Muscle layer of duodenum (tissue), 2 donors: ENCODE data around the gene FBLIM1.

ENCODE experiments used
- H3K27ac ChIP-seq: one replicate; pipeline ENCODE4 v1.7.0; 2013; ENCODE audit warnings: mild to moderate bottlenecking, low read length
- H3K27me3 ChIP-seq: one replicate; pipeline ENCODE4 v1.7.0; 2013; ENCODE audit warnings: low read depth, mild to moderate bottlenecking, control low read depth, low read length
- H3K36me3 ChIP-seq, 2 donors: one replicate each; pipeline ENCODE4 v1.7.0; 2013; ENCODE audit warnings: low read length in 2 of 2, control low read depth in 1 of 2, mild to moderate bottlenecking in 1 of 2; ENCODE audit not compliant: insufficient read depth in 2 of 2, control insufficient read depth in 1 of 2
- H3K4me1 ChIP-seq, 2 donors: one replicate each; pipeline ENCODE4 v1.7.0; 2013; ENCODE audit warnings: low read length in 2 of 2, mild to moderate bottlenecking in 2 of 2, control low read depth in 1 of 2, moderate library complexity in 1 of 2; ENCODE audit not compliant: insufficient read depth in 2 of 2, control insufficient read depth in 1 of 2
- H3K4me3 ChIP-seq, 2 donors: one replicate each; pipeline ENCODE4 v1.7.0; 2013; ENCODE audit warnings: low read length in 2 of 2, low read depth in 1 of 2, mild to moderate bottlenecking in 1 of 2
- H3K9me3 ChIP-seq, 2 donors: one replicate each; pipeline ENCODE4 v1.7.0; 2013; ENCODE audit warnings: low read length in 2 of 2, control low read depth in 1 of 2, mild to moderate bottlenecking in 1 of 2; ENCODE audit not compliant: control insufficient read depth in 1 of 2
- donor health status: healthy.

The FBLIM1 gene

DNA sequence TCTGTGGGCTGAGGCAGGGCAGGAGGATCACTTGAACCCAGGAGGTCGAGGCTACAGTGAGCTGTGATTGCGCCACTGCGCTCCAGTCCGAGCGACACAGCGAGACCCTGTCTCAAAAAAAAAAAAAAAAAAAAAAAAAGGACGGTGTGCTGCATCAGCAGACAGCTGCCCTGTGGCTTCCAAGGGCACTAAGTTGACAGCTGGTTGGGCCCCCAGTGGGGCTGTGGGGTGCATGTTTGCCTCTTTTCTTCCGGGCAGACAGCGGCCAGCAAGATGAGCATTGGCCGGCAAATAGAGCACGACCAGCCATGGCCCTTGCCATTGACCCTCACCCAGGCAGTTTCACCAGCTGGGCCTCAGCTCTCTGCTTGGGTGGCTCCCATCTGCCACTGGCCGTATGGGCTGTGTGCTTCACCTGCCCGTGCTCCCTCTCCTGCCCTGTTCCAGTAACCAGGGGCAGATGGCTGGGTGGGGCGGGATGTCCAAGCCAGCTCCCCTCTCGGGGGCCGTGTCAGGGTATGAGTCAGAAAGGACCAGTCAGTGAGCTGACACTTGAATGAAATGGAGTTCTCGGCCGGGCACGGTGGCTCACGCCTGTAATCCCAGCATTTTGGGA lies 34.9 kb upstream of the FBLIM1 start:
- Histone ChIP-seq H3K9me3 (no peaks in the 10 kb centered on the region), H3K27me3 (no peaks in the 10 kb centered on the region), H3K4me1 (peaks cover 0 to 8% of the 10 kb centered on the region in 2 donors), H3K27ac (no peak overlapping the region), H3K36me3 (peaks cover 50 to 52% of the 10 kb centered on the region in 2 donors), H3K4me3 (no peak overlapping the region)

DNA sequence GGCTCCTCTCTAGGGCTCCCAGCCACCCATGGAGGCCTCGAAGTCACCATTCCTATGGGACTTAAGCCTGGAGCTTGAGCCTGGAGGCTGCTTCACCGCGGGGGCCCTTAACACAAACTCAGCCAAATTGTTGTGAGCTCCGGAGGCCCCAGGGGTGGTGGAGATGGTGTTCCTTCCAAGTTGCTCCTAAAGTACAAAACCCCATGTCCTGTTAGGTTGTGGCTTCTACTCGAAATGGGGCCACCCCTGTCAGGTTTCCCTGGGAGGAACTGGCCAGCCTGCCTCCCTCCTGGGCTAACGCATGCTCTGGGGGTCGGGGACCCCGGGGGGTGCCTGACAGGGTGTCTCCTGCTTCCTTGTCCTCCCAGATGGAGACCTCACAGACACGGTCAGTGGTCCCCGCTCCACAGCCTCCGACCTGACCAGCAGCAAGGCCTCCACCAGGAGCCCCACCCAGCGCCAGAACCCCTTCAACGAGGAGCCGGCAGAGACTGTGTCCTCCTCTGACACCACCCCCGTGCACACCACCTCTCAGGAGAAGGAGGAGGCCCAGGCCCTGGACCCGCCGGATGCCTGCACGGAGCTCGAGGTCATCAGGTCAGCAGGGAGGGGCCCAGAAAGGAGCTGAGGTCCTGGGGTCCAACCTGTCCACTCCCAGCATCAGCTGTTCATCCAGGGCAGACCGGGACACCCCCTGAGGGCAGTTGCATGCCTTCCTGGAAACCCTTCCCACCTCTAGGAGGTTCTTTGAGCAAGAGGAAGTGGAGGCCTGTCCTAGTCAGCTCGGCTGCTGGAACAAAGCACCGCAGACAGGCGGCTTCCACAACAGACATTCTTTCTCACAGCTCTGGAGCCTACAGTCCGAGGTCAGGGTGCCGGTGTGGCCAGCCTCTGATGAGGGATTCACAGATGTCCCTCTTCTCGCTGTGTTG lies 33.4 kb upstream of the FBLIM1 start:
- H3K9me3 ChIP-seq: no peaks in the 10 kb centered on the region
- peaks cover 50 to 66% of the 10 kb centered on the region in 2 donors for H3K36me3 ChIP-seq
- H3K4me3 ChIP-seq: no peak overlapping the region
- H3K27ac ChIP-seq: no peak overlapping the region
- peaks cover 0 to 8% of the 10 kb centered on the region in 2 donors for H3K4me1 ChIP-seq
- no peaks in the 10 kb centered on the region for H3K27me3 ChIP-seq

DNA sequence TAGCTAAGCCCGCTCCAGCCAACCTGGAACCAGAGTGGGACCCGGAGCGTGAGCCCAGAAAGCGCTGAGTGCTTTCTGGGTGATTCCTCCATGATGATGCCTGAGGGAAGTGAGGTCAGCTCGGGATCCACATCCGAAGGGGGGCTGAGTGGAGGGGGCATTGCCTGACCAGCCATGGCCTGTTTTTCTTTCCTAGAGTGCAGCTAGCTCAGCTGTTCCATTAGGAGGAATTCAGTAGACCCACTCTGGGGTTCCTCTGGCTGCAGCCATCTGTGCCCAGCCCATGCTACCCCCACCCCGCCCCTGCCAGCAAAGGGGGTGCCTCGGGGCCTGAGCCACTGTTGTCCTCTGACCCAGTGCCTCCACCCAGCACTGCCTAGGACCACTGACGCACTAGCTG lies 32.1 kb upstream of the FBLIM1 start:
- Histone ChIP-seq H3K4me3 (no peak overlapping the region), H3K27me3 (no peaks in the 10 kb centered on the region), H3K4me1 (peaks cover 0 to 8% of the 10 kb centered on the region in 2 donors), H3K9me3 (no peaks in the 10 kb centered on the region), H3K27ac (no peak overlapping the region), H3K36me3 (peaks cover 44 to 73% of the 10 kb centered on the region in 2 donors)

DNA sequence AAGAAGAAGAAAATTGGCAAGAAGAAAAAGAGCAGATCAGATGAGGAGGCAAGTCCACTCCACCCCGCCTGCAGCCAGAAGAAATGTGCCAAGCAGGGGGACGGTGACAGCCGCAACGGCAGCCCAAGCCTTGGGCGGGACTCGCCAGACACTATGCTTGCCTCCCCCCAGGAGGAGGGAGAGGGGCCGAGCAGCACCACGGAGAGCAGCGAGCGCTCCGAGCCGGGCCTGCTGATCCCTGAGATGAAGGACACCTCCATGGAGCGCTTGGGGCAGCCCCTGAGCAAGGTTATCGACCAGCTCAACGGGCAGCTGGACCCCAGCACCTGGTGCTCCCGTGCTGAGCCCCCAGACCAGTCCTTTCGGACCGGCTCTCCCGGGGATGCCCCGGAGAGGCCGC lies 31.6 kb upstream of the FBLIM1 start:
- no peak overlapping the region for H3K4me3 ChIP-seq
- no peaks in the 10 kb centered on the region for H3K9me3 ChIP-seq
- H3K36me3 ChIP-seq: peaks cover 49 to 75% of the 10 kb centered on the region in 2 donors
- no peaks in the 10 kb centered on the region for H3K27me3 ChIP-seq
- H3K27ac ChIP-seq: no peak overlapping the region
- peaks cover 0 to 8% of the 10 kb centered on the region in 2 donors for H3K4me1 ChIP-seq

DNA sequence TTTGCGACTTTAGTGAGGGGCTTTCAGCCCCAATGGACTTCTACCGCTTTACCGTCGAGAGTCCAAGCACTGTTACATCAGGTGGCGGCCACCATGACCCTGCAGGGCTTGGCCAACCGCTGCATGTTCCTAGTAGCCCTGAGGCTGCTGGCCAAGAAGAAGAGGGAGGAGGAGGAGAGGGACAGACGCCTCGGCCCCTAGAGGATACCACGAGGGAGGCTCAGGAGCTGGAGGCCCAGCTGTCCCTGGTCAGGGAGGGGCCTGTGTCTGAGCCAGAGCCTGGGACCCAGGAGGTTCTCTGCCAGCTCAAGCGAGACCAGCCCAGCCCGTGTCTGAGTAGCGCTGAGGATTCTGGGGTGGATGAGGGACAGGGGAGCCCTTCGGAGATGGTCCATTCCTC lies 31.2 kb upstream of the FBLIM1 start:
- Histone ChIP-seq H3K27me3 (no peaks in the 10 kb centered on the region), H3K9me3 (no peaks in the 10 kb centered on the region), H3K27ac (no peak overlapping the region), H3K4me1 (peaks cover 0 to 7% of the 10 kb centered on the region in 2 donors), H3K4me3 (no peak overlapping the region), H3K36me3 (peaks cover 51 to 79% of the 10 kb centered on the region in 2 donors)

DNA sequence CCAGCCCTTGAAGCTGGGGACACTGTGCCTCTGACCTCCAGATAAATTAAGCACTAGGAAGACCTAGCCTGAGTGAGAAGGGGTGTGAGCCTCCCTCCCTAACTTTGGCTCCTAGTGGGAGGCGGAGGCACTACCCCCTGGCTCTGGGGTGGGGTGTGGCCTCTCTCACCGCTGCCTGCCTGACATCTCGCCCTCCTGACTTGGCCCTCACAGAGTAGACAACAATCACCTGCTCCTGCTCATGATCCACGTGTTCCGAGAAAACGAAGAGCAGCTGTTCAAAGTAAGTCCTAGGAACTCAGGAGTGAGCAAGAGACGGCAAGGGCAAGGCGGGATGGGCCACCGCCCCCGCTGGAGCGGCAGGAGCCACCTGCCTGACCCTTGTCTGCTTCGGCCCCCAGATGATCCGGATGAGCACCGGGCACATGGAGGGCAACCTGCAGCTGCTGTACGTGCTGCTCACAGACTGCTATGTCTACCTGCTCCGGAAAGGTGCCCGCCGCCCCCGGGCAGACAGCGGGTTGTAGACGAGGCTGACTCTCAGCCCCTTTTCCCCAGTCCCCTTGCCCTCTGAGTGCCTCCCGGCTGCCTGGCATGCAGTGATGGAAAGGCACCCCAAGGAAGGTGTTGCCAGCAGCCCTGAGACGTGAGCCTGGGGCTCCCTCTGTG lies 30.6 kb upstream of the FBLIM1 start:
- no peaks in the 10 kb centered on the region for H3K27me3 ChIP-seq
- no peaks in the 10 kb centered on the region for H3K9me3 ChIP-seq
- H3K27ac ChIP-seq: no peak overlapping the region
- H3K36me3 ChIP-seq: peaks cover 53 to 85% of the 10 kb centered on the region in 2 donors
- no peak overlapping the region for H3K4me3 ChIP-seq
- peaks cover 0 to 1% of the 10 kb centered on the region in 2 donors for H3K4me1 ChIP-seq

DNA sequence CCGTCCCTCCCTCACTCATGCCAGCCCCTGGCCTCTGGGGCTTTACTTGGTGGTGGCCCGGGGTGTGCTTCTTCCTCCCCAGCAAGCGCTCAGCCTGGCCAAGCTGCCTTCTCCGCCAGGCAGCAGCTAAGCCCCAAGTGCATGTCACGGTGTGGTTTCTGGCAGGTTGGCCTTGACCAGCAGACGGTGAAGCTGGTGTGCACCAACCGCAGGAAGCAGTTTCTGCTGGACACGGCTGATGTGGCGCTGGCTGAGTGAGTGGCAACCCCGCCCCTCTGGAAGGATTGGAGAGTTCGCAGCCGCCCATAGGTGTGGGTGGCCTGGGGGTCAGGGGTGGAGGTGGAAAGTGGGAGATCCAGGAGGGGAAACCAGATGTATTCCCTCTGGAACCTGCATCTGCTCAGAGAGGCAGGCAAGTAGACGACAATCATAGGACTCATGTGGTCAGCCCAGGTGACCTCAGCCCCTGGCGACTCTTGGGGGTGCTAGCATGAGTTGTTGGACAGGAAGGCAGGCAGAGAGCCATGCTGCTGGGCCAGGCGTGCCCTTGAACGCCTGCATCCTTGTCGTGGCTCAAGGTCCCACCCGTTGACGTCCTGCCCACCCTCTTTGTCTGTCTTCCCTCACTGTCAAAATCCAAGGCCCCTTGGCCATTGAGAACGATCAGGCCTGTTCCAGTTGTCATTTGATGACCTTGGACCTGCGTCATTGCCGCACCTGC lies 29.5 kb upstream of the FBLIM1 start:
- no peaks in the 10 kb centered on the region for H3K9me3 ChIP-seq
- no peak overlapping the region for H3K4me3 ChIP-seq
- H3K4me1 ChIP-seq: no peaks in the 10 kb centered on the region
- H3K27me3 ChIP-seq: no peaks in the 10 kb centered on the region
- H3K27ac ChIP-seq: no peak overlapping the region
- H3K36me3 ChIP-seq: peaks cover 53 to 92% of the 10 kb centered on the region in 2 donors

DNA sequence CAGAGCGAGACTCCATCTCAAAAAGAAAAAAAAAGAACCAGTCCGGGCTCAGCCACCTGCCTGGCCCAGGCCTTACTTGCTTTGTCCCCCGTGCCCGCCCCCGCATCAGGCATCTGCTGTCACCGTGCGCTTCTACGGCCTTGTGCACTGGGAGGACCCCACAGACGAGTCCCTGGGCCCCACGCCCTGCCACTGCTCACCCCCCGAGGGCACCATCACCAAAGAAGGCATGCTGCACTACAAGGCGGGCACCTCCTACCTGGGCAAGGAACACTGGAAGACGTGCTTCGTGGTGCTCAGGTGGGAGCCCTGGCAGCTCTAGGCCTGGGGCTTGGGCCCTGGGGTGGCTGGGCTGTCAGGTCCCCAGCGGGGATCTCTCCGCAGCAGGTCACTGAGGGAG lies 28.2 kb upstream of the FBLIM1 start:
- no peak overlapping the region for H3K4me3 ChIP-seq
- no peaks in the 10 kb centered on the region for H3K27me3 ChIP-seq
- H3K9me3 ChIP-seq: no peaks in the 10 kb centered on the region
- peaks cover 51 to 98% of the 10 kb centered on the region in 2 donors for H3K36me3 ChIP-seq
- peaks cover 0 to under 1% of the 10 kb centered on the region in 2 donors for H3K4me1 ChIP-seq
- no peak overlapping the region for H3K27ac ChIP-seq

DNA sequence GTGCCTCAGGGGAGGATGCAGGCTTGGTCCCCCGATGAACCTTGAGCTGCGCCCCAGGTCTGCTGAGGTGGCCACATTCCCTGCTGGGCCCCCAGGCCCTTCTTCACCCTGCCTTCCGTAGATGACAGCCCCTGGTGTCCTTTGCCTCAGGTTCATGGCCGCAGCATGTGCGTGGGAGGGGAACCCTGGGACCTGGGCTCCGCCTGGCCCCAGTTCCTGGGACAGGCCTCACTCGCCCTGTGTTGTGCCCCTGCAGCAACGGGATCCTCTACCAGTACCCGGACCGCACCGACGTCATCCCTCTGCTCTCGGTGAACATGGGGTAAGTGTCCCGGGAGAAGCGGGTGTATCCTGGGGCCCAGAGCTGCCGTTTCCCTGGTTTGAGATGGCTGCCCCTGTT lies 27.7 kb upstream of the FBLIM1 start:
- H3K27ac ChIP-seq: no peak overlapping the region
- H3K4me3 ChIP-seq: no peak overlapping the region
- peaks cover 46 to 93% of the 10 kb centered on the region in 2 donors for H3K36me3 ChIP-seq

DNA sequence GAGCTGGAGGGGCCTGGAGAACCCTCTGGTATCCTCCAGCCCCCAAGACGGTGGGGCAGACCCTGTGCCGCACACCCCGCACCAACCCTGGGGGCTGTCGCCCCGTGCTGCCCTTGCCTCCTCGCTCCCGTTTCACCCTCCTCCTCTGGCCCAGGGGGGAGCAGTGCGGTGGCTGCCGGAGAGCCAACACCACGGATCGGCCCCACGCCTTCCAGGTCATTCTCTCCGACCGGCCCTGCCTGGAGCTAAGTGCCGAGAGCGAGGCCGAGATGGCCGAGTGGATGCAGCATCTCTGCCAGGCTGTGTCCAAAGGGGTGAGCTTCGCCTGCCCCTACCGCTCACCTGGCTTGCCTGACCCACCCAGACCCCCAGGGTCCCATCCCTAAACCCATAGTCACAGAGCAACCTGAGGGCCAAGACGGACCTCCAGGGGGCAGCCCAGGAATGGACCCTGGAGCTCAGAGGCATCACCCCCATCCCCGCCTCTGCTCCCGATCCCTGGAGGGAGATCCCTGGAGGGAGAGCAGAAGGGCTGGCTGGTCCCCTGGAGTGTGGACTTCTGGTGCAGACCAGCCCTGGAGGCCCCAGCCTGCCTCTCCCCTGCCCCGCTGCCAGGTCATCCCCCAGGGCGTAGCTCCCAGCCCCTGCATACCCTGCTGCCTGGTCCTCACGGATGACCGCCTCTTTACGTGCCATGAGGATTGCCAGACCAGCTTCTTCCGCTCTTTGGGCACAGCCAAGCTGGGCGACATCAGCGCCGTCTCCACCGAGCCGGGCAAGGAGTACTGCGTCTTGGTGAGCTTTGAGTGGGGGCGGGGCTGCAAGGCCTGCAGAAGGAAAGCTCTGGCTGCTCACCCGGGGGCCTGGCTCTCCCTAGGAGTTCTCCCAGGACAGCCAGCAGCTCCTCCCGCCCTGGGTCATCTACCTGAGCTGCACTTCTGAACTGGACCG lies 26.6 kb upstream of the FBLIM1 start:
- H3K4me1 ChIP-seq: peaks cover 0 to 9% of the 10 kb centered on the region in 2 donors

More for the DNA sequence above, 27.7 kb upstream of the FBLIM1 start:
- no peaks in the 10 kb centered on the region for H3K27me3 ChIP-seq
- H3K4me1 ChIP-seq: peaks cover 0 to 5% of the 10 kb centered on the region in 2 donors
- H3K9me3 ChIP-seq: no peaks in the 10 kb centered on the region

More for the DNA sequence above, 26.6 kb upstream of the FBLIM1 start:
- H3K9me3 ChIP-seq: no peaks in the 10 kb centered on the region
- H3K4me3 ChIP-seq: no peak overlapping the region
- no peaks in the 10 kb centered on the region for H3K27me3 ChIP-seq
- no peak overlapping the region for H3K27ac ChIP-seq
- peaks cover 38 to 82% of the 10 kb centered on the region in 2 donors for H3K36me3 ChIP-seq
